ENCODE data around the gene ZP1.

ZP1 gene

DNA sequence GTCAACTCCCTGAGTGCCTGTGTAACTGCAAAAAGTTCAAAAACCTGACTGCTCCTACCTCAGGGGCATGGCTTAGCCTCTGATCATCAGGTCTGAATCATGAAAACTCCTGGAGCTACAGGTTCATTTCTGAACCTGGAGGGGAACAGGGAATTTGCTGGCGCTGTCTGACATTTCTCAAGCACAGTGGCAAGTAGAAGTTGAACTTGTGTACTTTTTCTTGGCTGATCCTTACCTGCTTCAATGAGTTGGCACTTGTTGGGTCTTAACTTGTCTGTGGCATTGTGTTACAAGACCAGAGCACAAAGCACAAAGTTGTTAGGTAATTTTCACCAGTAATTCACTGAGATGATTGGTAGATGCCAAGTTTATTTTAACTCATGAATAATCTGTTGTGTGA lies 49.9 kb downstream of the ZP1 start:
- no peak overlapping the region for H3K27ac ChIP-seq
- TF ChIP-seq, protein P1, sequence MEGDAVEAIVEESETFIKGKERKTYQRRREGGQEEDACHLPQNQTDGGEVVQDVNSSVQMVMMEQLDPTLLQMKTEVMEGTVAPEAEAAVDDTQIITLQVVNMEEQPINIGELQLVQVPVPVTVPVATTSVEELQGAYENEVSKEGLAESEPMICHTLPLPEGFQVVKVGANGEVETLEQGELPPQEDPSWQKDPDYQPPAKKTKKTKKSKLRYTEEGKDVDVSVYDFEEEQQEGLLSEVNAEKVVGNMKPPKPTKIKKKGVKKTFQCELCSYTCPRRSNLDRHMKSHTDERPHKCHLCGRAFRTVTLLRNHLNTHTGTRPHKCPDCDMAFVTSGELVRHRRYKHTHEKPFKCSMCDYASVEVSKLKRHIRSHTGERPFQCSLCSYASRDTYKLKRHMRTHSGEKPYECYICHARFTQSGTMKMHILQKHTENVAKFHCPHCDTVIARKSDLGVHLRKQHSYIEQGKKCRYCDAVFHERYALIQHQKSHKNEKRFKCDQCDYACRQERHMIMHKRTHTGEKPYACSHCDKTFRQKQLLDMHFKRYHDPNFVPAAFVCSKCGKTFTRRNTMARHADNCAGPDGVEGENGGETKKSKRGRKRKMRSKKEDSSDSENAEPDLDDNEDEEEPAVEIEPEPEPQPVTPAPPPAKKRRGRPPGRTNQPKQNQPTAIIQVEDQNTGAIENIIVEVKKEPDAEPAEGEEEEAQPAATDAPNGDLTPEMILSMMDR (conservative IDR thresholded peaks at IDR 0.05), result no peak

DNA sequence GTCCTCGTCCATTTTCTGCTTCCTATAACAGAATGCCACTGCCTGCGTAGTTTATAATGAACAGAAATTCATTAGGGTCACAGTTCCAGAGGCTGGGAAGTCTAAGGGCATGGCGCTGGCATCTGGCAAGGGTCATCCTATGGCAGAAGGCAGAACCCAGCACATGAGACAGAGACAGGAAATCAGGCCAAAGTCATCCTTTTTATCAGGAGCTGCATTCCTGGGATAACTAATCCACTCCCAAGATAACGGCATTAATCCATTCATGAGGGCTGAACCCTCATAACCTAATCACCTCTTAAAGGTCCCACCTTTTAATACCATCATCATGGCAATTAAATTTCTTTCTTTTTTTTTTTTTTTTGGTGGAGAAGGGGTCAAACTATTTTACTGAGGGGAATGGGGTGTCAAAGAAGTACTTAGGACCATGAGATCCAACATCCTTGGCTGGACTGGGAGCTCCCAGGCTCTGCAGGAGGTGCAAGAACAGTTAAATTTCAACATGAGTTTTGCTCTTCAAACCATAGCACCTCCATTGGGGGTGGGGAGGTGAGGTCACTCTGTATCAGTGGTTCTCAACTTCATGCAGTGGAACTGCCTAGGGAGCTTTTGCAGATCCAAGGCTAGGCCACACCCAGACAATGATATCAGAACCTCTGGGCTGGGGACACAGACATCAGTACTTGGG lies 51.1 kb downstream of the ZP1 start:
- TF ChIP-seq, protein P1 (conservative IDR thresholded peaks at IDR 0.05), result no peak
- H3K27ac ChIP-seq, result no peak overlapping the region

DNA sequence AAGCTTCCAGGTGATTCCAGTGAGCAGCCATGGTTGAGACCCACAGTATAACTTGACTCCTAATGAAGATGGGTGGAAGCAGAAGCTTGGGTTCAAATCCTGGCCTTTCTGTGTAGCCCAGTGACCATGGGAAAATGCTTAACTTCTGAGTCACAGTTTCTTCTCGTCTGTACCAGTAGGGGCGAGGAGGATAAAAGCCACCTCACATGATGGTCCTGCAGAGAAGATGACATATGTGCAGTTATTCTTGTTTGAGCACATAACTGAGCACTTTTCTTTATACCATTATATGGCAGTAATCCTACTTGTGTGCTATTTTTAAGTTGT lies 51.6 kb downstream of the ZP1 start:
- no peak overlapping the region for H3K27ac ChIP-seq
- TF ChIP-seq, protein P1 (conservative IDR thresholded peaks at IDR 0.05), result no peak

DNA sequence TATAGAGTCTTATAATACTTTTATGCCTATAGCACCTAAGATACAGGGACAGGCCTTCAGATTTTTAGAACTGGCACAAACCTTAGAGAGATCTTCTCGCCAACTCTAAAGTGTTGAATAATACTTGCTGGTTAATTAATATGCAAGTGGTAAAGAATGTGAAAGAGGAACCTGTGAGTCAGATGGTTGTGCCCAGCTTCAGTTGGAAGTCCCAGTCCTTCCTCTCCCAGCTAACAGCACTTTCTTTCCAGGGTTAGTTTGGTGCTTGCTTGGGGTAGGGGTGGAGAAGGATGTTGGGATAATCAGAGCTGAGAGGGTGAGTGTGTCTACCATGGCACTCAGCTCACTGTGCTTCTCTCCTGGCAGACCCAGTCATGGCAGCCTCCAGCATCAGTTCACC lies 52.0 kb downstream of the ZP1 start:
- H3K27ac ChIP-seq, result no peak overlapping the region
- TF ChIP-seq, protein P1 (conservative IDR thresholded peaks at IDR 0.05), result no peak

DNA sequence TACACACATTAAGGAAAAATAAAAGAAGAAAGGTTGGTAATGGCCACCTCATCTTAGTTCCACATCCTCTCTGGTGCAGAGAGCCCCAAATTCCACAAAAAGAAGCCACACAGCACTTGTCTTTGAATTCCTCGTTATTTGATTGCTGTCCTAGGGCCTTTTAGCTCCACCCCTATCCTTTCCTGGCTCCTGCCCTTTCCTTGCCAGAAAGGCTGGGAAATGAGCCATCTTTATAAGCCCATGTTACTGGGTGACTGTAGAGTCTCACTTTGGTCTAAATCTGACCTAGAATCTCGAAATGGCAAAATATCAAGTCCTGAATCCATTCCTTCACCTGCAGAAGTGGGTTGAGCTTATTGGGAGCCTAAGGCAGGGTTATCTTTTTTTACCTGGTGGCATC lies 52.6 kb downstream of the ZP1 start:
- H3K27ac ChIP-seq, result no peak overlapping the region
- TF ChIP-seq, protein P1 (conservative IDR thresholded peaks at IDR 0.05), result no peak

DNA sequence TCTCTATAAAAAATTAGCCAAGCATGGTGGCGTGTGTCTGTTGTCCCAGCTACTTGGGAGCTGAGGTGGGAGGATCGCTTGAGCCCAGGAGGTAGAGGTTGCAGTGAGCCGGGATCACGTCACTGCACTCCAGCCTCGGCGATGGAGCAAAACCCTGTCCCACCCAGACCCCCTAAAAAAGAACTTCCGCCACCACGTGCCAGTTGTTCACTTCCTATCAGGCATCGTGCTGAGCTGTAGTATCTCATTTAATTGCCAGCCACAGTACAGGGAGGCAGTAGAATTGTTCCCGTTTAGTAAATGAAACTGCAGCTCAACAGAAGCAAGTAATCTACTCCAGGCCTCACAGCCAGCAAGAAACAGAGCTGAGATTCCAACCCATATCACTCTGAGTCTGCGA lies 53.9 kb downstream of the ZP1 start:
- TF ChIP-seq, protein P1 (conservative IDR thresholded peaks at IDR 0.05), result no peak

DNA sequence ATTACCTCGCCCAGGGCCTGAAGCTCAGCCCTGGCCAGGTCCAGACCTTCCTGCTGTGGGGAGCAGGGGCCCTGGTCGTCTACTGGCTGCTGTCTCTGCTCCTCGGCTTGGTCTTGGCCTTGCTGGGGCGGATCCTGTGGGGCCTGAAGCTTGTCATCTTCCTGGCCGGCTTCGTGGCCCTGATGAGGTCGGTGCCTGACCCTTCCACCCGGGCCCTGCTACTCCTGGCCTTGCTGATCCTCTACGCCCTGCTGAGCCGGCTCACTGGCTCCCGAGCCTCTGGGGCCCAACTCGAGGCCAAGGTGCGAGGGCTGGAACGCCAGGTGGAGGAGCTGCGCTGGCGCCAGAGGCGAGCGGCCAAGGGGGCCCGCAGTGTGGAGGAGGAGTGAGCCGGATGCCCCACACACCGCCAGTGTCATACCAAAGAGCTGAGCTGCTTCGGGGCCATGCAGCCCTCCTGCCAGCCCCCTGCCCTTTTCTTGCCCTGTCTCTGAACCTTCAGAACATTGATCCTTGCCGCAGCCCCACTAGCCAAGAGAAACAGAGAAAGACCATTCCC lies 54.5 kb downstream of the ZP1 start:
- H3K27ac ChIP-seq, result no peak overlapping the region
- TF ChIP-seq, protein P1 (conservative IDR thresholded peaks at IDR 0.05), result no peak

More for the DNA sequence above, 53.9 kb downstream of the ZP1 start:
- H3K27ac ChIP-seq, result no peak overlapping the region
